Aorta (tissue), 5 donors: ENCODE results near the gene WDR46. TPM values are rescaled to one million over a fixed set of nuclear protein-coding genes. Genes with fewer than 3 reads are reported as not detected.

Experiments used
- ATAC-seq: fragments of 200-7000 bp; cut with Tn5 transposase; one replicate; pipeline ENCODE4 v1.9.1; 2022; ENCODE audit warnings: moderate library complexity; ENCODE audit not compliant: low FRiP score
- DNase-seq, 2 donors: peaks; one replicate each; pipeline ENCODE4 v3.0.0-alpha.2; 2020
- H3K27ac ChIP-seq, 2 donors: one replicate each; pipeline ENCODE4 v1.5.1; 2013; ENCODE audit warnings: low read length in 2 of 2, mild to moderate bottlenecking in 2 of 2, moderate library complexity in 2 of 2, control low read depth in 1 of 2, inconsistent platforms in 1 of 2, low read depth in 1 of 2
- H3K27me3 ChIP-seq, 2 donors: one replicate each; pipeline ENCODE4 v1.6.1; 2013; ENCODE audit warnings: control low read depth in 1 of 2, low read length in 1 of 2, mild to moderate bottlenecking in 1 of 2, moderate library complexity in 1 of 2; ENCODE audit not compliant: insufficient read depth in 2 of 2, control insufficient read depth in 1 of 2
- H3K36me3 ChIP-seq, 2 donors: one replicate each; pipeline ENCODE4 v1.6.1; 2013; ENCODE audit warnings: control low read depth in 1 of 2, low read length in 1 of 2, mild to moderate bottlenecking in 1 of 2; ENCODE audit not compliant: insufficient read depth in 2 of 2, control insufficient read depth in 1 of 2
- H3K4me1 ChIP-seq, 2 donors: one replicate each; pipeline ENCODE4 v1.6.1; 2013; ENCODE audit warnings: low read length in 2 of 2, control low read depth in 1 of 2, mild to moderate bottlenecking in 1 of 2, moderate library complexity in 1 of 2; ENCODE audit not compliant: insufficient read depth in 2 of 2, control insufficient read depth in 1 of 2
- H3K4me3 ChIP-seq, 2 donors: one replicate each; pipeline ENCODE4 v1.5.1; 2013; ENCODE audit warnings: low read length in 2 of 2, control low read depth in 1 of 2, mild to moderate bottlenecking in 1 of 2
- H3K9me3 ChIP-seq: one replicate; pipeline ENCODE4 v1.6.1; 2013; ENCODE audit warnings: mild to moderate bottlenecking, low read length; ENCODE audit not compliant: control insufficient read depth
- WGBS, 2 donors: extraction: QIAGEN DNeasy Blood & Tissue Kit; methylation state at CpG; one replicate each; pipeline ENCODE4 v1.1.7; 2013; 5-methylcytosine and 5-hydroxymethylcytosine counted together
- intact Hi-C, 2 donors: fragments of 100-400 bp; cut with DNase I; formaldehyde crosslinking; loops; one replicate each; pipeline versions ENCODE4 v1.14.2 to v1.15.0; 2022
- polyA plus RNA-seq, 2 donors: library from polyadenylated mRNA; stranded (reverse); fragments of 200-250 nt; gene quantifications; one replicate each; pipeline ENCODE4 v1.2.3, GENCODE V29; 2013
- total RNA-seq, 2 donors: library from RNA; stranded (reverse); fragmentation: NEBNext Ultra II Directional; extraction: Animal tissue kit (Norgen Biotek cat#: 25700); gene quantifications; one replicate each; pipeline ENCODE4 v1.2.1, GENCODE V29; 2021
- donor health status: healthy with polysubstance abuse.
- donor health status: Bipolar disorder and iron deficiency.
- donor health status: DM: no; HTN: no; CAD: no.
- donor health status: DM: no; HTN: no; CAD: no.
- donor health status: DM: yes; HTN: yes; CAD: no.

The WDR46 gene
- total and polyA plus RNA-seq, 4 donors: 24.5 to 143 (median 40.6) TPM

DNA sequence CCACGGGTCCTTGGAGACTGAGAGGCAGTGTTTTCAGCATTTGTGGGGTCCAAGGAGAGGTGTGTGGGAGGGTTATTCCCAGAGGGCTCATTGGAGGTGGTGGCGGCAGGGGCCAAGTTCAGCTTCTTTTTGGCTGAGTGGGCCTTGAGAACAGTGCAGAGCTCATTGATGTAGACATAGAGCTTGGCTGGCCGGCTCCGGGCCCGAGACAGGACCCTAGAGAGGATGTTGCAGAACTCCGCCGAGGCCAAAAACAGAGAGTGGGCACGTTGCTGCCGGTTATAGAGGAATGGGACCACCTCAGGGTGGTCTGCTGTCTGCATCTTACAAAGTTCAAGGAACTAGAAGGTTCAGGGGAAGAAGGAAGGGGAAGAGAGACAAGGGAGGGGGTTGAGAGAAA, 32.2 kb upstream of the WDR46 start:
- H3K27me3 ChIP-seq: no peaks in the 10 kb centered on the region
- H3K4me3 ChIP-seq: no peak overlapping the region
- 68 to 73% methylated on average over 9 of the region's 9 CpGs for WGBS, 2 donors
- DNase-seq (no peak), ATAC-seq (no peak)
- H3K36me3 ChIP-seq: peaks cover 0 to 2% of the 10 kb centered on the region in 2 donors
- H3K4me1 ChIP-seq: peaks cover 0 to 4% of the 10 kb centered on the region in 2 donors
- H3K27ac ChIP-seq: no peak overlapping the region
- H3K9me3 ChIP-seq: no peaks in the 10 kb centered on the region
- intact Hi-C loops: loop anchor here in 1 of 2 donors (2.0 kb wide), 1 partner anchor 96 kb away; no protein-coding TSS in a partner anchor

DNA sequence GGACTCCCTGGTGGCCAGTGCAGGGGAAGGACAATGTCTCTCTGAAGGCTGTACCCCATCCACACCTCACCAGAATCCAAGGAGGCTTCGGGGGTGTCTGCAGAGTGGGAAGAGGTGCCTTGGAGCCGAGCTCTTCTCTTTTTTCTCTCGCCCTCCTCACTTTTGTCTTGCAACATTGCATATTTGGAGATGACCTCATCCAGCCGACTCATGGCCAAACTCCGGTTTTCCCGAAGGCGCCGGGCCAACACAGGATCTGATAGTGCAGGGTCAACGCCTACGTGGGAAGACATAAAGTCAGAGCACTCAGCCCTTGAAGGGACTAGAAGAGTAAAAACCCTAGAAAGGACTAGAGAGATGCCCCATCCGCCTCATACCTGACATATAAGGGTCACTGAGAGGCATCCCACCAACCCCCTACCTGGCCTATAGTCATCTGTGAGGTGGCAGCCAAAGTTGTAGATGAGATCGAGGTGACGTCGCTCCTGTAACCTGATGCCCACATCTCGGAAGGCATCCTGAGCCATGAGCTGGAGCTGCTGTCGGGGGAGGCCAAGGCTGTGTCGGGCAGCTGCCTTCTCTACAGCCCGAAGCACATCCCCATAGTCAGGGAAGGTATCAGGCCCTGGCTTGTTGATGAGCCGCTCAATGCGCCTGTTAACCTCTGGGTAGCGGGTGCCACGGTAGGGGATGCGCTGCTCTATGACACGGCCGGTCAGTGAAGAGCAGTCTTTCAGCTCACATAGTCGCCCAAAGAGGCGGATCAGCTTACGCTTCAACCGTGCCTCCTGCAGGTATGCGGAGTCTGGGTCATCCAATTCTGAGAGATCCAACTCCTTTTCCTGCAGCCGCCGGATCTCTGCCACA, 31.5 kb upstream of the WDR46 start:
- Histone ChIP-seq H3K27me3 (no peaks in the 10 kb centered on the region), H3K4me1 (peaks cover 0 to 4% of the 10 kb centered on the region in 2 donors), H3K27ac (peak overlapping the region; percentile 16 to 28), H3K4me3 (no peak overlapping the region), H3K36me3 (peaks cover 0 to 2% of the 10 kb centered on the region in 2 donors), H3K9me3 (no peaks in the 10 kb centered on the region)
- 58 to 62% methylated on average over 32 of the region's 32 CpGs for WGBS, 2 donors
- ATAC-seq: no peak
- intact Hi-C loops: loop anchor here in 1 of 2 donors (2.0 kb wide), 1 partner anchor 96 kb away; no protein-coding TSS in a partner anchor
- DNase-seq: peak; percentile 89 to 91

DNA sequence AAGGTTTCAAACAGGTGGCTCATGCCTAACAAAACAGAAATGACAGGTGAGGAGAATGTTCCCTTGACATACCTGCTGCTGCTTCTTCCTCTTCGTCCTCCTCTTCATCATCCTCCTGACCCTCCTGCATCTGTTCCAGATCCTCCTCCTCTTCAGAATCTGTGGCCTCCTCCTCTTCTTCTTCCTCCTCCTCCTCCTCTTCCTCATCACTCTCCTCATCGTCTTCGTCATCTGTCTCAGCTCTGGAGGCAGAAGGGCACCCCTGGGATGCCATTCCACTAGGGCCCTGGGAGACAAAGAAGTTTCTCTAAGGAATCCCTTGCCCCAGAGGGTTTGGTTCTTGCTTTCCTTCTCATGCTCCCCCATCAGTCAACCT, 30.9 kb upstream of the WDR46 start:
- H3K4me3 ChIP-seq: no peak overlapping the region
- intact Hi-C loops: loop anchor here in 1 of 2 donors (2.0 kb wide), 1 partner anchor 97 kb away; no protein-coding TSS in a partner anchor
- no peak for ATAC-seq
- H3K4me1 ChIP-seq: peaks cover 0 to 4% of the 10 kb centered on the region in 2 donors
- H3K9me3 ChIP-seq: no peaks in the 10 kb centered on the region
- H3K27ac ChIP-seq: peak overlapping the region; percentile 16 to 28
- no peak for DNase-seq
- H3K27me3 ChIP-seq: no peaks in the 10 kb centered on the region
- peaks cover 0 to 2% of the 10 kb centered on the region in 2 donors for H3K36me3 ChIP-seq
- WGBS, 2 donors: 78 to 85% methylated on average over 3 of the region's 3 CpGs

DNA sequence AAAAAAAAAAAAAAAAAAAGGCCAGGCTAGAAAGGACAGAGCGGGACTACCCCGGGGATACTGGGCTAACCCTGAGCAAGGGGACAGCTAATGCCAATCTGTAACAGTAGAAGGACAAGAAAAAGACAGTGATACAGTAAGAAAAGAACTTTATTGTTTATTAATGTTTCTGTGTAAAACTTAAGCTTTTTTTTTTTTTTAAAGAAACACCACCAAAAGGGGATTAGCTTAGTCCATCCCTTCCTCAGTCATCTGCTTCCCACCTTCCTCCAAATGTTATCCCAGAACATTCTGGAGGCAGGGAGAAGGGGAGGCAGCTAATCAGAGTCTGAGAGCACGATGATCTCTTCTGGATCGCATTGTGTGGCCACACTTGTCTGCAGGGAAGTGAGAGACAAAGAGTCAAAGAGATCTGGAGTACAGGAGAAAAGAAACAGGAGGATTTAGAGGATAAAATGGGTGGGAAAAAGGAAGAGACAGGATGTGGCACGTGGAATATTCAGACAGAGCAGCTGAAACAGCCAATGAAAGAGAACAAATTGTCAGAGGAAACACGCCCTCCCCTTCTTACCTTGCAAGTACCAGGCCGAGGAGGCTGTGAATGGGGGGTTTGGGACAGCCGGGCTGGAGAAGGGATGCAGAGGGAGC, 29.5 kb upstream of the WDR46 start:
- ATAC-seq (no peak), DNase-seq (no peak)
- intact Hi-C loops: no loop called here
- Histone ChIP-seq H3K36me3 (peaks cover 0 to 2% of the 10 kb centered on the region in 2 donors), H3K4me3 (no peak overlapping the region), H3K27ac (peak overlapping the region in 1 of 2 donors; percentile 55), H3K9me3 (no peaks in the 10 kb centered on the region), H3K27me3 (no peaks in the 10 kb centered on the region), H3K4me1 (peaks cover 0 to 4% of the 10 kb centered on the region in 2 donors)
- WGBS, 2 donors: 60 to 65% methylated on average over 8 of the region's 8 CpGs

DNA sequence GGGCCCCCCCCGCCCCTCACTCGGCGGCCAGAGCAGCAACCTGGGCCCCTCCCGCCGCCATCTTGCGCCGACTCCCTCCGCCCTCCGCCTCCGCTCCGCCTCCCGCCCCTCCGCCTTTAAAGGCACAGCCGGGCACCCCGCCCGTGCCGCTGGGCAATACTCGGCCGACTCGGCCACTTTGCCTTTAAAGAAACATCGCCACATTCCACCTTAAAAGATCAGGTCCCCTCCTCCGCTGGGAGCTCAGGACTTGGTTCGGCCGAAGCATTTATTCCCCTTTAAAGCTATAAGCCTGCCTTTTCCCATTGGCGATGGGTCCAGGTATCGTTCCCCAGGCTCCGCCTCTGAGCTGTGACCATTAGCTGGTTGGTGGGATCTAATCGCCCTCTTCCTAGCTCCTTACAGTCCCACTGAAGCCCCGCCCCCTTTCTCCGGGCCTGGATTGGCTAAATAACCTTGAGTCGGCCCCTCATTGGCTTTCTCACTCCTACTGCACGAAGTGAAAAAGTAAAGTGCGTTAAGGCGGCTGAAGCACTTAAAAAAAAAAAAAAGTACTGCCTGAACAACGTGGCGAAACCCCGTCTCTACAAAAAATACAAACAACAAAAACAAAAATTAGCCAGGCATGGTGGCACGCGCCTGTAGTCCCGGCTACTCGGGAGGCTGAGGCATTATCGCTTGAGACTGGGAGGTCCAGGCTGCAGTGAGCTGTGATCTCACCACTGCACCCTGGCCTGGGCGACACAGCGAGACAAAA, 28.8 kb upstream of the WDR46 start, which contains the start of gene ZBTB22:
Gene ZBTB22 (minus strand): TSS at position 76 of the 757 bp plus-strand sequence. CDS start 828 bp downstream, outside the sequence.
- WGBS, 2 donors: 1% methylated on average over 44 of the region's 44 CpGs

DNA sequence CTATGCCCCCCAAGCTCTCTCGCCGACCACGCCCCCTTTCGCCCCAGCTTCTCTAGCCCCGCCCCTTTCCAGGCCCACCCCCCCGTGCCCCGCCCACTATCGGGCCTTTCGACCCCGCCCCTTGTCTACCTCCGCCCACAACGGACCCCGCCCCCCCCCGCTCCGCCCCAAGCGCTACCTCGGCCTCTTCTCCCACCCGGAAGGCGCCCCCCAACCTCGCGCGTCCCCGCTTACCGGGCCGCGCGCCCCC, 28.3 kb upstream of the WDR46 start:
- intact Hi-C loops: loop anchor here in 1 of 2 donors (2.0 kb wide), 1 partner anchor 345 kb away; no protein-coding TSS in a partner anchor
- ATAC-seq: no peak

More for the DNA sequence above, 28.8 kb upstream of the WDR46 start, which contains the start of gene ZBTB22:
- Histone ChIP-seq H3K4me3 (peak within 1 kb of the TSS in 1 of 2 donors; percentile 45), H3K9me3 (no peaks in the 10 kb centered on the region), H3K4me1 (peaks cover 0 to 4% of the 10 kb centered on the region in 2 donors), H3K27ac (peak within 1 kb of the TSS in 1 of 2 donors; percentile 67), H3K27me3 (no peaks in the 10 kb centered on the region), H3K36me3 (peaks cover 0 to 2% of the 10 kb centered on the region in 2 donors)
- DNase-seq (peak; percentile 99 to 100), ATAC-seq (peak; percentile 87)
- intact Hi-C loops: loop anchor here in 1 of 2 donors (2.0 kb wide), 1 partner anchor 345 kb away; no protein-coding TSS in a partner anchor

DNA sequence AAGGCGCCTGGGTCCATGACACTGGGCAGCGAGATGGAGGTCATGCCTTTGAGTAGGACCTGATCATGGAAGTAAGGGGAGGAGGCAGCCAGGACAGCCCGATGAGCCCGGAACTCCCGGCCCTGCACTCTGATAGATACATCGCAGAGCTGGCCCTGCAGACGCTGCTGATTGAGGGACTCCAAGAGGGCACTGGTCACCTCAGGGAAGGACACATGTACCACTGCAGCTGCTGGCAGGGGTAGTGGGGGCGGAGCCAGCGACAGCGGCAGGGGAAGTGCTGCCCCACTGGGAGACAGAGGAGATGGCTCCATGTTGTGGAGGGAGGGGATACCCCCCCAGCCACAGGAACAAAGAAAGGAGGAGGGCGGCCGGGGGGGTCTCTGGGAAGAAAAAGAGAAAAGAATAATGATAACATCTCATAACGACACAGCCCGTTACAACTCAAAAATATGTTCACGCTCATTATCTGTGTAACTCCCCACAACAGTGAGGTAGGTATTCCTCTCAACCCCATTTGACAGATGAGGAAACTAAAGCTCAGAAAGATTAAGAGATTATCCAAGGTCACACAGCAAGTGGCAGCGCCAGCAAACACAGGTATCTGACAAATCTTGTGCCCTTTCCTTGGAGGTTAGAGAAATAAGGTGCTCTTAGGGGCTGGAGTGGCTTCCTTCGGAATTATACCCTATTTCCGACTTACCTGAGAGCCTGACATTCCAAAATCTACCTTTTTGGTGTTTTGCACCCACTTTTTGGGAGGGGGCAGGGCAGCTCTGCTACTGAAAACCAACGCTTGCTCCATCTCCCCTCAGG, 27.8 kb upstream of the WDR46 start:
- intact Hi-C loops: loop anchor here in 1 of 2 donors (2.0 kb wide), 1 partner anchor 344 kb away; no protein-coding TSS in a partner anchor
- Histone ChIP-seq H3K9me3 (no peaks in the 10 kb centered on the region), H3K27me3 (no peaks in the 10 kb centered on the region), H3K4me1 (peaks cover 0 to 3% of the 10 kb centered on the region in 2 donors), H3K36me3 (peaks cover 0 to 2% of the 10 kb centered on the region in 2 donors), H3K4me3 (no peak overlapping the region), H3K27ac (no peak overlapping the region)
- no peak for DNase-seq
- no peak for ATAC-seq
- 72 to 77% methylated on average over 19 of the region's 19 CpGs for WGBS, 2 donors

More for the DNA sequence above, 28.3 kb upstream of the WDR46 start:
- Histone ChIP-seq H3K4me1 (peaks cover 0 to 4% of the 10 kb centered on the region in 2 donors), H3K27me3 (no peaks in the 10 kb centered on the region), H3K4me3 (peak overlapping the region in 1 of 2 donors; percentile 45), H3K36me3 (peaks cover 0 to 2% of the 10 kb centered on the region in 2 donors), H3K9me3 (no peaks in the 10 kb centered on the region), H3K27ac (no peak overlapping the region)
- 0 to 2% methylated on average over 11 to 27 of the region's 27 CpGs for WGBS, 2 donors
- peak in 1 of 2 donors; percentile 87 for DNase-seq
